AG04449 (cell line): ENCODE measurements around the gene ABCB11.

ENCODE experiments used
- CTCF ChIA-PET: fragments of 350-600 bp; formaldehyde crosslinking; extraction: SDS; loops from one replicate; lab custom pipeline; 2021; ENCODE audit warnings: antibody characterized with exemption; lab: Yijun Ruan, JAX
- POLR2A ChIA-PET: fragments of 400-600, 350-600 bp; formaldehyde crosslinking; extraction: SDS; loops from one replicate; lab custom pipeline; 2020; ENCODE audit warnings: antibody characterized with exemption, inconsistent platforms; lab: Yijun Ruan, JAX
- DNase-seq: peaks from one replicate; pipeline ENCODE4 v3.0.0-alpha.2; 2010; ENCODE audit warnings: low read depth, low spot score
- H3K4me3 ChIP-seq: 2 replicates; pipeline ENCODE4 v1.5.1; 2011; ENCODE audit warnings: low read depth, mild to moderate bottlenecking, control low read depth, low read length
- TF ChIP-seq, protein P1 (sequence below): IDR thresholded peaks from one replicate; pipeline ENCODE4 v1.5.1; 2011; ENCODE audit warnings: mild to moderate bottlenecking, moderate library complexity, low read length, control low read depth, inconsistent platforms; ENCODE audit not compliant: insufficient read depth; ENCODE audit errors: missing control alignments

ABCB11 gene

DNA sequence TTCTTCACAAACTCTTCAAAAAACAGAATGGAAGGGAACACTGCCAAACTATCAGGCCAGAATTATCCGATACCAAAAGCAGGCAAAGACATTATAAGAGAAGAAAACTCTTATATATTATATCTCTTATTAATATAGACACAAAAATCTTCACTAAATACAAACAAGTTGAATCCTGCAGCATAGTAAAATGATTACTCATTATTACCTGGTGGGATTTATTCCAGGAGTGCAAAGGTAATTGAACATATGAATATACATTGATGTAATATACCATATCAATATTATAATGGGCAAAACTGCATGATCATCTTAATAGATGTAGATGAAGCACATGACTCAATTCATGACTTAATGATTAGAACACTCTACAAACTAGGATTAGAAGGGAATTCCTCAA lies 25.1 kb downstream of the ABCB11 start:
- ChIA-PET POLR2A (no interaction called here), CTCF (no interaction called here)
- TF ChIP-seq, protein P1, sequence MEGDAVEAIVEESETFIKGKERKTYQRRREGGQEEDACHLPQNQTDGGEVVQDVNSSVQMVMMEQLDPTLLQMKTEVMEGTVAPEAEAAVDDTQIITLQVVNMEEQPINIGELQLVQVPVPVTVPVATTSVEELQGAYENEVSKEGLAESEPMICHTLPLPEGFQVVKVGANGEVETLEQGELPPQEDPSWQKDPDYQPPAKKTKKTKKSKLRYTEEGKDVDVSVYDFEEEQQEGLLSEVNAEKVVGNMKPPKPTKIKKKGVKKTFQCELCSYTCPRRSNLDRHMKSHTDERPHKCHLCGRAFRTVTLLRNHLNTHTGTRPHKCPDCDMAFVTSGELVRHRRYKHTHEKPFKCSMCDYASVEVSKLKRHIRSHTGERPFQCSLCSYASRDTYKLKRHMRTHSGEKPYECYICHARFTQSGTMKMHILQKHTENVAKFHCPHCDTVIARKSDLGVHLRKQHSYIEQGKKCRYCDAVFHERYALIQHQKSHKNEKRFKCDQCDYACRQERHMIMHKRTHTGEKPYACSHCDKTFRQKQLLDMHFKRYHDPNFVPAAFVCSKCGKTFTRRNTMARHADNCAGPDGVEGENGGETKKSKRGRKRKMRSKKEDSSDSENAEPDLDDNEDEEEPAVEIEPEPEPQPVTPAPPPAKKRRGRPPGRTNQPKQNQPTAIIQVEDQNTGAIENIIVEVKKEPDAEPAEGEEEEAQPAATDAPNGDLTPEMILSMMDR = no peak

DNA sequence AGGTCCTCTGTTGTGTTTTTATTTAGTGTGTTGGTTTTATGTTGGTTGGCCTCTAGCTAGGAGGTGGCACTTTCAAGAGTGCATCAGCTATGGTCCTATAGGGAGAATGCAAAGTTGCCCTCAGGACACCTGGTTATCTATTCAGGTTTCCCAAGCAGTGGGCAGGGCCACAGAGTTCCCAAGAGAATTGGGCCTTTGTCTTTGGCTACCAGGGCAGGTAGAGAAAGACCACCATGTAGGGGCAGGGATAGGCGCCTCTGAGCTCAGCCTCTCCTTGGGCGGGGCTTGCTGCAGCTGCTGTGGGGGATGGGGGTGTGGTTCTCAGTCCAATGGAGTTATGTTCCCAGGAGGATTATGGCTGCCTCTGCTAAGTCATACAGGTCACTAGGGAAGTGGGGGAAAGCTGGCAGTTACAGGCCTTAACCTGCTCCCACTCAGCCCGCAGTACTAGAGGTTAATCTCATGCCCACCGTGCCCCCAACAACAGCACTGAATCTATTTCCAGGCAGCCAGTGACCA lies 26.0 kb downstream of the ABCB11 start:
- DNase-seq = no peak
- ChIA-PET POLR2A (no interaction called here), CTCF (no interaction called here)
- TF ChIP-seq, protein P1 = no peak
- H3K4me3 ChIP-seq = no peak overlapping the region

More for the DNA sequence above, 25.1 kb downstream of the ABCB11 start:
- no peak overlapping the region for H3K4me3 ChIP-seq
- DNase-seq = no peak

DNA sequence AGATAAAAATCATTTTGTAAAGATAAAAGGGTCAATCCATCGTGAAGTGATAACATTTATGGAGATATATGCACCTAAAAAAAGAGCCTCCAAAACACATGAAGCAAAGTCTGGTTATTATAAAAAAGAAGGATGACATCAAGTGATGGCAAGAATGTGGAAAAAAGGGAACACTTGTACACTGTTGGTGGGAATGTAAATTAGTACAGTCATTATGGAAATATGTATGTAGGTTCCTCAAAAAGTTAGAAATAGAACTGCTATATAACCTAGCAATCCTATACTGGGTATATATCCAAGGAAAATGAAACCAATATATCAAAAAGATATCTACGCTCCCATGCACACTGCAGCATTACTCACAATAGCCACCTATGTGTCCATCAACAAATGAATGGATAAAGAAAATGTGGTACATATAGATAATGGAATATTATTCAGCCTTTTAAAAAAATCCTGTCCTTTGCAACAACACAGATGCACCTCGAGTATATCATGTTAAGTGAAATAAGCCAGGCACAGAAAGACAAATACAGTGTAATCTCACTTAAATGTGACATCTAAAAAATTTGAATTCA lies 28.9 kb downstream of the ABCB11 start:
- CTCF ChIA-PET = no interaction called here
- DNase-seq = no peak
- TF ChIP-seq, protein P1 = no peak
- no peak overlapping the region for H3K4me3 ChIP-seq
- POLR2A ChIA-PET = no interaction called here

DNA sequence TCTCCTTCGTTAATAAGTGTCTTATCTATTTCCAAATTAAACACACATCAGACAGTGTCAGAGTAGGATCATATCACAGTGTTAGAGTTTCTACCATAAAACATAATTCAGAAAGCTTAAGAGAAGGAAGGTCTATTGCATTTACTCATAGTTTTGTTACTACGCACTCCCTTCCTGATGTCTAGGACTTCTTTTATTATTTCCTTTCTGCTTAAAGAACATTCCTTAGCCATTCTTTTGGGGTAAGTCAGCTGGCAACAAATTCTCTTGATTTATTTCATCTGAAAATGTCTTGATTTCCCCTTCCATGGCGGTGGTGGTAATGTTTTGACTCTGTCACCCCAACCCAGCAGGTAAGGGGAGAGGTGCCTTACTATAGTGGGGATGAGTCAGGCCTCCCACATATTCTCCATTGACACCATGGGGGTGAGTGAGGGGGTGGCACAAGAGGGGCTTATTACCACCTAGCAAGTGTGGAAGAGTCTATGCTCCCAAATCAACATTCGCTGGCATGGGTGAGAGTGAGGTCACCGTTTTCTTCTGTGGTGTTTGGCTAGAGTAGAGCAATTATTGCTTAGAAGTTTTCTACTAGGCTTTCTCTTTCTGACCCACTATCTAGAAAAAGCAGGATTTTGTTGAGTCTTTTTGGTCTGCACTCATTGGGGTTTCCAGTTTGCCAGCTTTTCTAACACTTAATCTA lies 29.9 kb downstream of the ABCB11 start:
- ChIA-PET POLR2A (no interaction called here), CTCF (no interaction called here)
- H3K4me3 ChIP-seq = no peak overlapping the region
- no peak for DNase-seq
- TF ChIP-seq, protein P1 = no peak

DNA sequence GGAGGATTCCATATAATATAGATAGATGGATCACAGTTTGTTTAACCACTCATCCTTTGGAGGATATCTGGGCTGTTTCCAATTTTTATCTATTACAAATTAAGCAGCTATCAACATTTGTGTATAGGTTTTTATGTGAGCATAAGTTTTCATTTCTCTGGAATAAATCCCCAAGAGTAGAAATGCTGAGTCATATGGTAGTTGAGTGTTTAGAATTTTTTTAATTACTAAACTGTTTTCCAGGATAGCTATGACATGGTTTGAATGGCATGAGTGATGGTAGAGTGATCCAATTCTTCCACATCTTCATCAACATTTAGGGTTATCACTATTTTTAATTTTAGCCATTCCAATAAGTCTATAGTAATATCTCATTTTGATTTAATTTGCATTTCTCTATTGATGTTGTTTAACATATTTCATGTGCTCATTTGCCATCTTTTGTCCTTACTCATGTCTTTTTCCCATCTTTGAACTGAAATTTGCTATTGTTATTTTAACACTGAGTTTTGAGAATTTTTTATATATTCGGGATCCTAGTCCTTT lies 31.4 kb downstream of the ABCB11 start:
- TF ChIP-seq, protein P1 = no peak
- DNase-seq = no peak
- POLR2A ChIA-PET = no interaction called here
- CTCF ChIA-PET = no interaction called here
- no peak overlapping the region for H3K4me3 ChIP-seq

DNA sequence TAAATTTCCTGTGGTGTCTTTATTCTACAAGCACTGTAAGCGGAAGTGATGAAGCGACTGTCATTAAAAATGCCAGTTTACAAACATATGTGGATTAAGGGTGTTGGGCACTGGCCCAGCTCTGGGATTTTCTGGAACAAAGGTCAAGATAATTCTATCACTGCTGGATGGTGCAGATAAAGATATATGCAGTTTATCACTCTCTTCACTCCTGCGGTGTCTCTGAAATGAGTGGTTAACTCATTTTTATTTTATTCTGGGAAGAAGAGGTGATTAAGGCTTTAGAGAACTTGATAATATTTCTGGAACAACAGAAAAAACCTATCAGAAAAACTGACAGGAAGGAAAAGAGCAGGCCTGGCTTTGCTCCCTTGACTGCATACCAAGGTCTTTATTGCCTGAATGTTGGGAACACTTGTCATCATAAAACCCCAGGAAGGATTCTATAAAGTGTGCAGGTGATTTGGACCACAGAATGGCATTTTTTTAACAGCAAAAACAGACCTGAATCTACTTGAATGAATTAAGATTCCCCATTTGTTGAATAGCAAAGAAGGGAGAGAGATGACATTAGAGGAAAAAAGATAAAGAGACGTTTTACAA lies 32.4 kb downstream of the ABCB11 start:
- no peak overlapping the region for H3K4me3 ChIP-seq
- ChIA-PET POLR2A (no interaction called here), CTCF (interaction anchor here (1.0 kb wide), 1 partner anchor 37 kb away, joined by 3 read pairs; no protein-coding TSS in a partner anchor)
- DNase-seq = no peak
- TF ChIP-seq, protein P1 = no peak
